HPDE6-E6E7 (cell line): ENCODE data around the gene WDR4.
"Not testable (repeated sequence)": the region's sequence is repeated elsewhere in the genome, so short reads cannot be mapped to it uniquely, and the experiment has no call there.

Experiments
- DNase-seq: peaks from one replicate; pipeline ENCODE4 v3.0.0; 2011; ENCODE audit warnings: missing footprints; ENCODE audit errors: extremely low spot score

WDR4 gene

DNA sequence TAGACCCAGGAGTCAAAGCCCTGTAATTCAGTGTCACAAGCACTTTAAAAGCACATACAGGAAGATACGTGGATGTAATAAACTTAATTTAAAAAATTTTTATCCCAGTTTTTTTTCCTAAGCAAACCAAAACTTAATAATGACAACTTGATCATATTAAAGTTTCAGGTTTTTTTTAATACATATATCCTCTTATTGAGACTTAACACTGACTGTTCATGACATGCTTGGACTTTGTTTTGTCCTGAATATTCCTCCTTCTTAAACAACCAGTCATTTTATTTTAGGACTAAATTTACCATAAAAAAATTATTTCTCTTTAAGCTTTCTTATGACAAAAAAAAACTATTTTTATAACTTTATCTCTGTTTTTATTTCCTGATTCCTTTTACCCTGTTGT is 64.1 kb downstream of the WDR4 start:
- no peak for DNase-seq

GRCh38 chr21:42812528-42813241 is 66.7 kb downstream of the WDR4 start:
- not testable (repeated sequence) for DNase-seq

DNA sequence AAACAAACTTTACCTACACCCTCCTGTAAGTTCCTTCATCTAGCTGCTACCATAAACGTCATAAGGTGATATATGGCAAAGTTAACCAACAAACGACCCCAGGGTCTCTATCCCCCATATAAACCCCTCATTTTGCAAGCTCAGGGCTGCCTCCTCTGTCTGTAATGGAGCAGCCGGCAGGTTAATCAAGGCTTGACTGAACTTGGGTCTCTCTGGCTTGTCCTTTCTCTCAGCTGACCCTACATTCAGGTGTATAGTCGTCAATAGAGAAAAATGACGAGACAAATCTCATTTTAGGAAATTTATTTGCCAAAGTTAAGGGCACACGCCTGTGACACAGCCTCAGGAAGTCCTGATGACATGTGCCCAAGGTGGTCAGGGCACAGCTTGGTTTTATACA is 67.4 kb downstream of the WDR4 start:
- no peak for DNase-seq

- no peak for DNase-seq
Observed at GRCh38 chr21:42809577-42810475, 69.5 kb downstream of the WDR4 start.

DNA sequence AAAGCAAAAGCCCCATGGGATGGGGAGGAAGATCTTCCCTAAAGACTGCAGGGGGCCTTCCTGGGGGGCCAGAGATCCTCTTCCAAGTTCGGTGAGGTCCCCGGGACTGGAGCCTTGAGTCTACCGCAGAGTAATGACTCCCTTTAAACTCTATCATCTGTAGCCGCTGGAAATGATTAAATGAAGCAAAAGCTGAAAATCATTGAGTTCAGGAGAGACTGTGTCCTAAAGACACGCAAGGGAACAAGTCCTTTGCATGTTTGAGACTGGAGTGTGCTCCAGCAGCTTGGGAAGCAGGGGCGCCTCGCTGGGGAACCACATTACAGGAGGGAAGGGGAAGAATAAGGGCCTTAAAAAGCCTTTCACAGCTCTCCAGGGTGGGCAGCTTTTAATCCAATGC is 70.2 kb downstream of the WDR4 start:
- no peak for DNase-seq

DNA sequence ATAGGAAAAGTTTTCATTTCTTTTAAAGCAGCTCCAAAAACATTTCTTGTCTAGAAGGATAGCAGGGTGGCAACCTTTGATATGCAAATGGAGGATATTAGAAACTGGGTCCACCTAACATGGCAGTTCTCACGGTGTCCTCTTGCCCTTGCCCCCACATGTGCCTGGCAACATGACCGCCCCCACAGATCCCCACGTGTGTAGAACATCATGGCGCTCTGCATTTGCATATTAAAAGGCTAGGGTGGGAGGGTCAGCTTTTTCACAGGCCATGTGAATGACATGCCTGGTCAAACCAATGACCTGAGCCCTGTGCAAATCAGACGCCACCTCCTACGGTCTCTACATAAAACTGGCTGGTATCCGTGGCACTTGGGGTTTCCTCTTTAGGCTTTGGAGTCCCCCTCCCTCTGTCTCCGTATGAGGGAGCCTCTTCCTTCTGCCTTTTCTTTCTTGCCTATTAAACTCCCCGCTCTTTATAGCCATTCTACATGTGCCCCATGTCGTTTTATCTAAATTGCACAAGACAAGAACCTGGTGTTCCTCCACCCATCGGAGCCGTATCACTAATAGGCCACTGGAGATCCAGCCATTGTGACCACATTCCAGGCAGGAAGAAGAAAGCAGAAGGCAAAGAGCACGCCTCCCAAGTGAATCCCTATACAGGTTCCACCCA is 71.3 kb downstream of the WDR4 start:
- no peak for DNase-seq

- not testable (repeated sequence) for DNase-seq
Observed at GRCh38 chr21:42807293-42807895, 71.9 kb downstream of the WDR4 start.

GRCh38 chr21:42806509-42807140 is 72.7 kb downstream of the WDR4 start:
- no peak for DNase-seq

GRCh38 chr21:42801616-42802015 is 77.7 kb downstream of the WDR4 start:
- DNase-seq, result not testable (repeated sequence)

- DNase-seq, result no peak
Observed at GRCh38 chr21:42799948-42800347, 79.4 kb downstream of the WDR4 start.

GRCh38 chr21:42799516-42799915 is 79.8 kb downstream of the WDR4 start:
- DNase-seq, result peak; percentile 39
